Testis (tissue), 3 donors: ENCODE data around the gene DENND1A. TPM values are rescaled to one million over a fixed set of nuclear protein-coding genes. Genes with fewer than 3 reads are reported as not detected.

ENCODE experiments used
- DNase-seq: peaks from one replicate; pipeline ENCODE4 v3.0.0-alpha.2; 2019
- H3K27ac ChIP-seq, 2 donors: fragments of 200-600 bp; sonication (generic); one replicate each; pipeline ENCODE4 v1.5.1; 2019
- H3K27me3 ChIP-seq: fragments of 200-600 bp; sonication (generic); one replicate; pipeline ENCODE4 v1.5.1; 2019
- H3K36me3 ChIP-seq: fragments of 200-600 bp; sonication (generic); one replicate; pipeline ENCODE4 v1.5.1; 2017; ENCODE audit warnings: low read depth; ENCODE audit errors: missing control alignments
- H3K4me1 ChIP-seq: fragments of 200-600 bp; sonication (generic); one replicate; pipeline ENCODE4 v1.5.1; 2019
- H3K4me3 ChIP-seq, 2 donors: fragments of 200-600 bp; sonication (generic); one replicate each; pipeline ENCODE4 v1.5.1; 2017 to 2019
- H3K9me3 ChIP-seq: fragments of 200-600 bp; sonication (generic); one replicate; pipeline ENCODE4 v1.5.1; 2017
- CTCF ChIP-seq, 3 experiments: fragments of 450-650 bp in 2 of 3; fragments of 200-600 bp in 1 of 3; sonication (generic) in 1 of 3; IDR thresholded peaks; one replicate each; pipeline ENCODE4 v1.5.1; 2016 to 2019; ENCODE audit warnings: antibody characterized with exemption in 3 of 3, mild to moderate bottlenecking in 2 of 3, moderate library complexity in 1 of 3
- POLR2A ChIP-seq: fragments of 450-650 bp; IDR thresholded peaks from one replicate; pipeline ENCODE4 v1.6.1; 2017; ENCODE audit warnings: antibody characterized with exemption, mild to moderate bottlenecking, moderate library complexity
- WGBS, 2 donors: methylation state at CpG; one replicate each; pipeline ENCODE4 v1.1.5; 2018; 5-methylcytosine and 5-hydroxymethylcytosine counted together
- intact Hi-C: fragments of 100-400 bp; cut with DNase I; formaldehyde crosslinking; loops from one replicate; pipeline ENCODE4 v1.15.1; 2023; ENCODE audit warnings: low total_unique reads
- polyA plus RNA-seq: library from polyadenylated mRNA; stranded (reverse); fragments of 350-450 nt; fragmentation: Illumina TruSeq; extraction: RNeasy Lipid Tissue Mini Kit (QIAGEN cat#74804); gene quantifications from one replicate; pipeline ENCODE4 v1.2.3, GENCODE V29; 2014; ENCODE audit warnings: low read depth, low replicate concordance; ENCODE audit not compliant: insufficient read depth
- total RNA-seq, 2 donors: library from RNA; depleted of rRNA; stranded (reverse); fragments of >200 nt; gene quantifications; one replicate each; pipeline ENCODE4 v1.2.3, GENCODE V29; 2016

DENND1A gene
- total and polyA plus RNA-seq, 3 donors from 2014 or later = 20.3 to 47.4 (median 44.9) TPM

- peaks cover 8% of the 10 kb centered on the region for H3K4me1 ChIP-seq
- H3K27me3 ChIP-seq = no peaks in the 10 kb centered on the region
- no peak overlapping the region for H3K4me3 ChIP-seq
- H3K27ac ChIP-seq = no peak overlapping the region
- H3K9me3 ChIP-seq = no peaks in the 10 kb centered on the region
- WGBS, 2 donors = 77 to 97% methylated on average over 3 of the region's 3 CpGs
- H3K36me3 ChIP-seq = no peaks in the 10 kb centered on the region
- intact Hi-C loops = loop anchor here (5.0 kb wide), 1 partner anchor 502 kb away; no protein-coding TSS in a partner anchor
- no peak for TF ChIP-seq CTCF (IDR thresholded peaks at IDR 0.05)
- no peak for TF ChIP-seq POLR2A
- no peak for DNase-seq
Observed at GRCh38 chr9:123540457-123540856, 389.5 kb downstream of the DENND1A start.

- WGBS, 2 donors = 86 to 88% methylated on average over 3 of the region's 3 CpGs
- no peak overlapping the region for H3K27ac ChIP-seq
Observed at GRCh38 chr9:123537809-123538208, 392.1 kb downstream of the DENND1A start.

GRCh38 chr9:123536455-123536868, 393.5 kb downstream of the DENND1A start:
- H3K4me1 ChIP-seq = no peaks in the 10 kb centered on the region

More at GRCh38 chr9:123537809-123538208, 392.1 kb downstream of the DENND1A start:
- DNase-seq = no peak
- TF ChIP-seq CTCF (IDR thresholded peaks at IDR 0.05) = no peak
- peaks cover 3% of the 10 kb centered on the region for H3K4me1 ChIP-seq
- intact Hi-C loops = no loop called here
- no peak overlapping the region for H3K4me3 ChIP-seq
- no peaks in the 10 kb centered on the region for H3K9me3 ChIP-seq
- no peaks in the 10 kb centered on the region for H3K27me3 ChIP-seq
- H3K36me3 ChIP-seq = no peaks in the 10 kb centered on the region

GRCh38 chr9:123534336-123534735, 395.6 kb downstream of the DENND1A start:
- no peak for DNase-seq
- H3K27me3 ChIP-seq = no peaks in the 10 kb centered on the region
- no peaks in the 10 kb centered on the region for H3K4me1 ChIP-seq
- intact Hi-C loops = no loop called here
- H3K9me3 ChIP-seq = no peaks in the 10 kb centered on the region
- H3K36me3 ChIP-seq = no peaks in the 10 kb centered on the region
- TF ChIP-seq POLR2A (no peak), CTCF (IDR thresholded peaks at IDR 0.05) (no peak)
- WGBS, 2 donors = 95 to 96% methylated on average over 2 of the region's 2 CpGs
- H3K4me3 ChIP-seq = no peak overlapping the region
- no peak overlapping the region for H3K27ac ChIP-seq

More at GRCh38 chr9:123536455-123536868, 393.5 kb downstream of the DENND1A start:
- H3K4me3 ChIP-seq = no peak overlapping the region
- H3K9me3 ChIP-seq = no peaks in the 10 kb centered on the region
- 88 to 93% methylated on average over 6 of the region's 6 CpGs for WGBS, 2 donors
- no peak overlapping the region for H3K27ac ChIP-seq
- TF ChIP-seq CTCF (IDR thresholded peaks at IDR 0.05) (no peak), POLR2A (no peak)
- H3K27me3 ChIP-seq = no peaks in the 10 kb centered on the region
- intact Hi-C loops = no loop called here
- H3K36me3 ChIP-seq = no peaks in the 10 kb centered on the region
- no peak for DNase-seq

GRCh38 chr9:123530244-123530643, 399.7 kb downstream of the DENND1A start:
- TF ChIP-seq POLR2A (no peak), CTCF (IDR thresholded peaks at IDR 0.05) (no peak)
- DNase-seq = no peak
- intact Hi-C loops = no loop called here
- Histone ChIP-seq H3K27me3 (no peaks in the 10 kb centered on the region), H3K27ac (no peak overlapping the region), H3K4me3 (no peak overlapping the region), H3K9me3 (no peaks in the 10 kb centered on the region), H3K36me3 (no peaks in the 10 kb centered on the region), H3K4me1 (no peaks in the 10 kb centered on the region)
- 72 to 84% methylated on average over 4 of the region's 4 CpGs for WGBS, 2 donors
